Immature natural killer cell (primary cell): ENCODE measurements around the gene PLEKHA8. TPM values are rescaled to one million over a fixed set of nuclear protein-coding genes. Genes with fewer than 3 reads are reported as not detected.
A peak's percentile ranks its signal among the peaks of the same experiment; 100 is the strongest.
"Not testable (repeated sequence)": the region's sequence is repeated elsewhere in the genome, so short reads cannot be mapped to it uniquely, and the experiment has no call there.

Experiments used
- DNase-seq, 3 donors: peaks; one replicate each; pipeline ENCODE4 v3.0.0; 2022; ENCODE audit warnings: mixed read lengths in 1 of 3
- H3K27ac Mint-ChIP-seq, 6 donors: one replicate each; pipeline ENCODE4 v1.8.0; 2020; ENCODE audit warnings: mixed read lengths in 6 of 6, mild to moderate bottlenecking in 5 of 6, inconsistent platforms in 4 of 6, moderate library complexity in 3 of 6
- H3K27me3 Mint-ChIP-seq, 3 donors: one replicate each; pipeline ENCODE4 v1.8.0; 2020 to 2021; ENCODE audit warnings: low read depth in 3 of 3, mild to moderate bottlenecking in 3 of 3, mixed read lengths in 3 of 3, moderate library complexity in 3 of 3, inconsistent platforms in 1 of 3
- H3K36me3 Mint-ChIP-seq, 3 donors: one replicate each; pipeline ENCODE4 v1.8.0; 2020; ENCODE audit warnings: mixed read lengths in 3 of 3, inconsistent platforms in 2 of 3, mild to moderate bottlenecking in 2 of 3
- H3K4me1 Mint-ChIP-seq, 2 donors: one replicate each; pipeline ENCODE4 v1.8.0; 2020; ENCODE audit warnings: inconsistent platforms in 2 of 2, mild to moderate bottlenecking in 2 of 2, mixed read lengths in 2 of 2, moderate library complexity in 1 of 2
- H3K4me3 Mint-ChIP-seq, 5 donors: one replicate each; pipeline ENCODE4 v1.8.0; 2020; ENCODE audit warnings: mild to moderate bottlenecking in 5 of 5, mixed read lengths in 5 of 5, inconsistent platforms in 3 of 5, moderate library complexity in 3 of 5
- H3K9me3 Mint-ChIP-seq, 6 donors: one replicate each; pipeline ENCODE4 v1.8.0; 2020; ENCODE audit warnings: mild to moderate bottlenecking in 6 of 6, mixed read lengths in 6 of 6, inconsistent platforms in 4 of 6, moderate library complexity in 3 of 6
- polyA plus RNA-seq, 3 donors: library from polyadenylated mRNA; unstranded; fragments of 300-500 nt; fragmentation: Illumina TruSeq; gene quantifications; one replicate each; pipeline ENCODE4 v1.2.3, GENCODE V29; 2021

The PLEKHA8 gene
- polyA plus RNA-seq, 3 donors from 2014 or later, result 3.0 to 5.5 (median 5.0) TPM

DNA sequence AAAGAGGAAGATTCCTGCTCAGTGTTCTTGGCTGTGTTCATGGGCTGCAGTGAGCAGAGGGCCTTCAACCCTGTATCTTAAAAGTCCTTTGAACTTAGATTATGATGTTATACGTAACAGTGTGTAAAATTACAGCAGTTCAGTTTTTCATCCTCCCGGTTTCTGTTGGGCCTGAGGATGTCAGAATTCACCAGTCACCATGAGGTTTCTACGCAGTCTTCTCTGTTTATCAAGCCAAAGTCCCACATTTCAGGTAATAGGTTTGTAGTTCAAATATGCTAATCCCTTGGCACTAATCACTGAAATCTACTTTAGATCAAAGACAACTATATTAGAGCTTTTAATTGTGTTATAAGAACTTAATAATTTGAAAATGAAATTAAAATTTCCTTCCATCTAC, 24.9 kb downstream of the PLEKHA8 start:
- no peaks in the 10 kb centered on the region for H3K9me3 Mint-ChIP-seq
- no peak overlapping the region for H3K27ac Mint-ChIP-seq
- no peaks in the 10 kb centered on the region for H3K27me3 Mint-ChIP-seq
- peaks cover 22 to 42% (median 26%) of the 10 kb centered on the region in 3 donors for H3K36me3 Mint-ChIP-seq
- no peak for DNase-seq
- H3K4me3 Mint-ChIP-seq, result no peak overlapping the region
- no peaks in the 10 kb centered on the region for H3K4me1 Mint-ChIP-seq

DNA sequence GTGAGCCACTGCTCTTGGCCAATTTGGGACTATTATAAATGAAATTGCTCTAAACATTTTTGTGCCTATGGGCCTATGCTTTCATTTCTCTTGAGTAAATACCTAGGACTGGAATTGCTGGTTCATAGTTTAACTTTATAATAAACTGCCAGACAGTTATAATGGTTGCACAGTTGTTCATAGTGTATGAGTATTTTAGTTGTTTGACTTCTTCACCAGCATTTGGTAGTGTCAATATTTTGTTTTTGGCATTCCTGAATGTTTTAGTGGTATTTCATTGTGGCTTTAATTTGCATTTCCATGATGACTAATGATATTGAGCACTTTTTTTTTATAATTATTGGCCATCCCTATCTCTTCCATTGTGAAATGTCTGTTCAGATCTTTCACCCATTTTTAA, 29.5 kb downstream of the PLEKHA8 start:
- no peaks in the 10 kb centered on the region for H3K9me3 Mint-ChIP-seq
- H3K4me3 Mint-ChIP-seq, result no peak overlapping the region
- H3K27me3 Mint-ChIP-seq, result no peaks in the 10 kb centered on the region
- no peaks in the 10 kb centered on the region for H3K4me1 Mint-ChIP-seq
- DNase-seq, result no peak
- H3K36me3 Mint-ChIP-seq, result peaks cover 12 to 37% (median 24%) of the 10 kb centered on the region in 3 donors
- H3K27ac Mint-ChIP-seq, result no peak overlapping the region

DNA sequence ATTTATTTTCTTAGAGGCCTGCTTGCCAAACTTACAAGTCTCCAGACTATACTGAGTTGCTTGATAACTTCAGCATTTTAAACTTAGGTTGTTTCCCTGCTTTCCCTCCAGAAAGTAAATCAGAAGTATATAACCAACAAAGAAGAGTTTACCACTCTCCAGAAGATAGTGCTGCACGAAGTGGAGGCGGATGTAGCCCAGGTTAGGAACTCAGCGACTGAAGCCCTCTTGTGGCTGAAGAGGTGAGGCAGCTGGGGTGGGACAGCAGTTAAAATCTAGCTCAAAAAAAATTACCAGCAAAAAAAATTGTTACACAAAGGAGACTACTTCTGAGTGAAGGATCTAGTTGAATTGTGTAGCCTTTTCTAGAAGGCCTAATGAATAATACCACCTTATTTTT, 33.6 kb downstream of the PLEKHA8 start:
- peaks cover 16 to 36% (median 27%) of the 10 kb centered on the region in 3 donors for H3K36me3 Mint-ChIP-seq

DNA sequence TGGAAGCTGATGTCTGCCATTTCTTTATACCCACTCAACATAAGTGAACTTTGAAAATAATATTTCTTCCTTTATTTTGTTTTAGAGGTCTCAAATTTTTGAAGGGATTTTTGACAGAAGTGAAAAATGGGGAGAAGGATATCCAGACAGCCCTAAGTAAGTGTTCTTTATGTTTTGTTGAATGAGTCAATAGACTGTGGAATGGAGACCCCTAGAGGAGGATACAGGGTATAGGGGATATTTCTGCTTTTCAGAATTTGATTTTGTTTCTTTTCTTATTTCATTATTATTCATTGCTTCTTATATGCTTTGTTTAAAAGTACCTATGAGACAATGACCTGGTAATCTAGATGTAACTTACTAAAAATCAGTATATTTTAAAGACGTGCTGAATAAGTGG, 34.4 kb downstream of the PLEKHA8 start:
- Mint-ChIP-seq H3K4me3 (no peak overlapping the region), H3K9me3 (no peaks in the 10 kb centered on the region), H3K36me3 (peaks cover 14 to 32% (median 28%) of the 10 kb centered on the region in 3 donors), H3K4me1 (no peaks in the 10 kb centered on the region), H3K27ac (no peak overlapping the region), H3K27me3 (no peaks in the 10 kb centered on the region)
- DNase-seq, result peak; percentile 5 to 19 (median 18)

More for the DNA sequence above, 33.6 kb downstream of the PLEKHA8 start:
- not testable (repeated sequence) for H3K4me3 Mint-ChIP-seq, H3K9me3 Mint-ChIP-seq, H3K4me1 Mint-ChIP-seq, H3K27me3 Mint-ChIP-seq, H3K27ac Mint-ChIP-seq
- DNase-seq, result peak; percentile 5 to 22 (median 5)

DNA sequence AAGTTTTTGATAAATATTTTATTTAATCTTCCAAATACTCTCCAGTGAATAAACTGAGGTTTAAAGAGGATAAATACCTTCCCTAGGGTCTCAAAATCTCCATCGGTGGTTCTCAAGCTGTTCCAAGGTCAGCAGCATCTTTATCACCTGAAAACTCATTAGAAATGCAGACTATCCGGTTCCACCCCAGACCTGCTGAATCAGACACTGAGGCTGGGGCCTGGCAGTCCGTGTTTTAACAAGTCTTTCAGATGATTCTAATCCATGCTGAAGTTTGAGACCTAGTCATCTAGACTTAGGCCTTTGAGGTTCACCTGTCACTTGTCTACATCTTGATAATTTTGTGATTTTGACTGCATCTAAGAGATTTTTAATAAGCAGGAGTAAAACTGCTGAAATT, 37.5 kb downstream of the PLEKHA8 start:
- peaks cover 5 to 26% (median 21%) of the 10 kb centered on the region in 3 donors for H3K36me3 Mint-ChIP-seq
- no peaks in the 10 kb centered on the region for H3K27me3 Mint-ChIP-seq
- no peaks in the 10 kb centered on the region for H3K4me1 Mint-ChIP-seq
- DNase-seq, result no peak
- H3K9me3 Mint-ChIP-seq, result no peaks in the 10 kb centered on the region
- H3K4me3 Mint-ChIP-seq, result no peak overlapping the region
- H3K27ac Mint-ChIP-seq, result no peak overlapping the region

DNA sequence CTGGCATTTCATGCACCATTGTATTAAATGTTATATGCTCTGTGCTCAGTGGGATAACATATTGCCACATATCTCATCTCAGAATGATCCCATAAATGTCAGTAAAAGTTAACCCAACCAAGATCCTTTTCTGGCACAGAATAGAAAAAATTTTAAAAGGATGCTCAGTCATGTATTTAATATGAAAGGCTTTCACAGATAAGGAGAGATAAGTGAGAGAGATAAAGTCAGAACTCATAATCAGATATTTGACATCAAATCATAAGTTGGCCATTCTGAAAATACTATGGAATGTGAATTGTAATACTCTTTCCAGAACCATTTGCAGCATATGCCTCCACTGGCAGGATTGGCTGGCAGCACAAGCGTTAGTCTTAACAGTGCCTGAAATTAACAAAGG, 38.5 kb downstream of the PLEKHA8 start:
- Mint-ChIP-seq H3K27me3 (no peaks in the 10 kb centered on the region), H3K4me1 (no peaks in the 10 kb centered on the region), H3K27ac (no peak overlapping the region), H3K9me3 (no peaks in the 10 kb centered on the region), H3K4me3 (no peak overlapping the region), H3K36me3 (peaks cover 9 to 31% (median 25%) of the 10 kb centered on the region in 3 donors)
- no peak for DNase-seq

DNA sequence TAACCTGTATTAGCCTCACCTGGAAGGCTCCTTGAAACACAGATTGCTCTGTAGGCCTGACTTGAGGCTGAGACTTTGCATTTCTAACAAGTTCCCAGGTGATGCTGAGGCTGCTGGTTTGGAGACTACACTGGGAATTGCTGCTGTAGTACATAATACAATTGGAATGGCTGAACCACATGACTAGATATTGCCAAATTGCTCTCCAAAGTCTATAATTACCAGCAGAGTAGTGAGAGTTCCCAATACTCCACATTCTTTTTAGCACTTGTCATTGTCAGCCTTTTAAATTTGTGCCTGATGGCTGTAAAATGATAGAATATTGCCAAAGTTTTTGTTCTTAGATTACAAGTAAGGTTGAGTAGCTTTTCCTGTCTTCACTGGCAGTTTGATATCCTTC, 39.9 kb downstream of the PLEKHA8 start:
- no peak for DNase-seq
- Mint-ChIP-seq H3K9me3 (no peaks in the 10 kb centered on the region), H3K27me3 (no peaks in the 10 kb centered on the region), H3K4me1 (no peaks in the 10 kb centered on the region), H3K4me3 (no peak overlapping the region), H3K27ac (no peak overlapping the region), H3K36me3 (peaks cover 9 to 28% (median 24%) of the 10 kb centered on the region in 3 donors)

DNA sequence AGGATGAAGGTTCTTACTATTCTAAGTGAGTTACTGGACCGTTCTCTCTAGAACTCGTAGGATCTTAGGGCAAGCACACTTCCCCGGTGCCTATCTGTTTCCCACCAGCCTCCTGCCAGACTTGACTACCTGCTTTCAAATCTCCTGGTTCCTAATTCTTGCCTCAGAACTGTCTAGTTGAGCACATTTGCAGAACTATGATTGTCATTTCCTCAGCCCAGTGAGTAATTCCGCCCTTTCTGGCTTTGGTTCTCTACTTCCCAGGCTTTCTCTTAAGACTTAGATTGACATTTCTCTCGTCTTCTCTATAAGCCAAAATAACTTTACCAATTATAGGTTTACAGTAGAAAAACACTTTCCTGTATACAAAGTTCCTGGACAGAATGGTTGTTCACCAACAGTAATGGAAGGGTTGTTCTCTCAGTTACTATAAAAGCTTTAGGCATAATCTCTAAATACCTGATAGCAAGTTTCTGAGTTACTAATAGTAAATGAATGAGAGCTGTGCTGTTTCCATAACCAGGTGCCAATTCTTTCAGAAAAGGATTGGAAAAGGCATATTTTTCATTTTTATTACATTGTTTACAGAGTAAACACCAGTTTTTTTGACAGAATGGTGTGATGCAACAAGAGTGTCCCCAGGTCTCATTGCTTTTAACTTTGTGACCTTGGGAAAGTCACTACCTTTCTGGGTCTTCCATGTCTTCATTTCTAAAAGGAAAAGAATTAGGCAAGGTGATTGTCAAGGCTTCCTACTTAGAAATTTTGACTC, 41.1 kb downstream of the PLEKHA8 start:
- no peak overlapping the region for H3K27ac Mint-ChIP-seq
- H3K4me1 Mint-ChIP-seq, result no peaks in the 10 kb centered on the region
- H3K36me3 Mint-ChIP-seq, result peaks cover 9 to 23% (median 15%) of the 10 kb centered on the region in 3 donors
- no peak overlapping the region for H3K4me3 Mint-ChIP-seq
- DNase-seq, result no peak
- H3K27me3 Mint-ChIP-seq, result no peaks in the 10 kb centered on the region
- H3K9me3 Mint-ChIP-seq, result no peaks in the 10 kb centered on the region

DNA sequence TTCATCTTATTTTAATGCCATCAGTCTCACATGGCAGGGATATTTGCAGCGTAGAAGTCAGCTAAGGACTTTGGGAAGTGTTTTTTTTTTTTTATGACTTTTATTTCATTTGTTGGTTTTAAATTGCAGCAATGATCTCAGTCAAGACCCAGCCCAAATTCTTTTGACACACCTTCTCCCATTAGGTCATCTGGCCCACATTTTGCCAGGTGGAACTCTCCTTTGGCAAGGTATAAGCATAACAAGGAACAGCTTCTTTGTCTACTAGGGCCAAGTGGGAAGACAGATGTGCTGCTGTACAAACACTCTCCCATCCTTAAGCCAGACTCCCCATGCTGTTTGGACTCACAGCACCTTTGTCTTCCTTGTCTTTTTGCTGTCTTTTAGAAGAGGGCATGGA, 41.8 kb downstream of the PLEKHA8 start:
- Mint-ChIP-seq H3K4me1 (no peaks in the 10 kb centered on the region), H3K36me3 (peaks cover 9 to 19% (median 15%) of the 10 kb centered on the region in 3 donors), H3K4me3 (no peak overlapping the region), H3K27ac (no peak overlapping the region), H3K9me3 (no peaks in the 10 kb centered on the region), H3K27me3 (no peaks in the 10 kb centered on the region)
- no peak for DNase-seq

DNA sequence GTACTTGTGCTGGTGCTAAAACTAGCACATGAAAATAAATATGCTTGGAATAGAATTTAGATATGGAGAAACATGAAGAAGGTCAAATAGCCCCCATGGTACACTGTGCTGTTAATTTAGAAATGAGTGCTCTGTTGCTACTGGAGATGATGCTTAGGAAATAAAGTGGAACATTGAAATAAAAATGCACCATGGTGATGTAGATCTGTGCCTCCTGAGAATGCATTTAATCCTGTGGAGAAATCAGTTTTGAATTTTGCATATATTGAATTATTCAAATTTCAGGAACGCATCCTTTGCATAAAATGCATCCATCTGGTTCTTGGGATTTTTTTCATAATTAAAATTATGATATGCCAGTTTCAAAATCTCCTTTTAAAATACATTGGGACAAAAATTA, 44.5 kb downstream of the PLEKHA8 start:
- Mint-ChIP-seq H3K4me1 (no peaks in the 10 kb centered on the region), H3K27ac (no peak overlapping the region), H3K36me3 (peaks cover 5 to 12% (median 11%) of the 10 kb centered on the region in 3 donors), H3K27me3 (no peaks in the 10 kb centered on the region), H3K9me3 (no peaks in the 10 kb centered on the region), H3K4me3 (no peak overlapping the region)
- DNase-seq, result no peak

DNA sequence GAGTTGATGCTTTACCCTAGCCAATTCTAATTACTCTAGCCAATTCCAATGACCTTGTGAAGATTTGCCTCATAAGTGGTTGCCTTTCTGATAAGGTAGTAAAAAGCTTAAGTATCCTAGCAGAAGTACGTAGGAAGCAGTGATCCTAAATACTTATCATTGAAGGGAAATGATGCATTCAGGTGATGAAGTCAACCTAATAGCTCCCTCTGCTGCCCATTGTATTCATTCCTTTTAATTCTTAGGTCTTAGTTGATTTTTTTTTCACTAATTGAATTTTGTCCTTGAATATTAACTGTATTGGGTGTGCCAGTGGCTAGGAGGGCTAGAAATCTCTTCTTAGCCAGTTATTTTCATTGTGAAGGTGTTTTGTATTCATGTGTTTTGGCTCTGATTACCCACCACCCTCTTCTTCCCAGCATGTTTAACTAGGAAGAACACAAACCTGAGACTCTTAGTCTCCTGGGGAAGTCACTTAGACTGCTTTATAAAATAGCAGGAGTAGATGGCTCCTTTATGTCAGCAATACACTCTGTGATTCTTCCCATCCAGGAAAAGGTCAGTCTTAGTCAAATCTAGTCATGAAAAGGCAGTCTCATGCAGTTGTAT, 46.3 kb downstream of the PLEKHA8 start:
- Mint-ChIP-seq H3K4me3 (no peak overlapping the region), H3K36me3 (peaks cover 16 to 25% (median 18%) of the 10 kb centered on the region in 3 donors), H3K4me1 (no peaks in the 10 kb centered on the region), H3K27ac (no peak overlapping the region), H3K9me3 (no peaks in the 10 kb centered on the region), H3K27me3 (no peaks in the 10 kb centered on the region)
- DNase-seq, result peak in 1 of 3 donors; percentile 1

DNA sequence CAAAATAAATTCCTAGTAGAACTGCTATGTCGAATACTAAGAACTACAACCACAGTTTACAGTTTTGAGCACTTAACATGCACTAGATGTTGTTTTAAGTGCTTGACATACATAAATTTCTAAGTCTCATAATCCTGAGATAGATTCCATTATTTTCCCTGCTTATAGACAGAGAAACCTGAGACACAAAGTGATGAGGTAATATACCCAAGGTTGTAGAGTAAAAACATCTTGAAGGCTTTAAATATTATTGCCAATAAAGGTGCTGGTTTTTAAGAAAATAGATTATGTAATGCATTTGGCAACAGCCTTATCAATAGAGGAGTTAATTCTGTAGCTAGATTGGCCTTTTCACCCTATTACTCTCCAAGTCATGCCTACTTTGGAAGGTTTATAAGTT, 48.2 kb downstream of the PLEKHA8 start:
- Mint-ChIP-seq H3K9me3 (no peaks in the 10 kb centered on the region), H3K4me3 (no peak overlapping the region), H3K36me3 (peaks cover 17 to 28% (median 20%) of the 10 kb centered on the region in 3 donors), H3K27me3 (no peaks in the 10 kb centered on the region), H3K27ac (no peak overlapping the region), H3K4me1 (no peaks in the 10 kb centered on the region)
- DNase-seq, result no peak

DNA sequence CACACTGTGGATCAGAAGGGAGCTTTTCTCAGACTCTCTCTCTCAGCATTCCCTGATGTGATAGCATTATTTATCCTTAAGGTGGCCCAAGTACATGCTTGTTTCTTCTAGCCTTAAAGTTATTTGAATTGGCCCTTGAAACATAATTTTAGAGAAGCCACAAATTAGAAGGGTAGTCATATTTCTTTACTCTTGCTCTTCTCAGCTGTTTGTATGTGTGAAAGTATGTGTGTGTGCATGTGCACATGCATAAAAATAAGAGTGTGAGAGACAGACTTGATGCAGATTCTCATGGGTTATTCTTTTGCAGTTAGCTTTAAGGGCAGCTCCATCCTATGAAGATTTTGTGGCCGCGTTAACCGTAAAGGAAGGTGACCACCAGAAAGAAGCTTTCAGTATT, 50.1 kb downstream of the PLEKHA8 start:
- Mint-ChIP-seq H3K36me3 (peaks cover 16 to 24% (median 24%) of the 10 kb centered on the region in 3 donors), H3K27me3 (peaks cover 0 to 2% (median 0%) of the 10 kb centered on the region in 3 donors), H3K9me3 (no peaks in the 10 kb centered on the region), H3K4me3 (no peak overlapping the region), H3K4me1 (no peaks in the 10 kb centered on the region), H3K27ac (no peak overlapping the region)
- DNase-seq, result no peak

DNA sequence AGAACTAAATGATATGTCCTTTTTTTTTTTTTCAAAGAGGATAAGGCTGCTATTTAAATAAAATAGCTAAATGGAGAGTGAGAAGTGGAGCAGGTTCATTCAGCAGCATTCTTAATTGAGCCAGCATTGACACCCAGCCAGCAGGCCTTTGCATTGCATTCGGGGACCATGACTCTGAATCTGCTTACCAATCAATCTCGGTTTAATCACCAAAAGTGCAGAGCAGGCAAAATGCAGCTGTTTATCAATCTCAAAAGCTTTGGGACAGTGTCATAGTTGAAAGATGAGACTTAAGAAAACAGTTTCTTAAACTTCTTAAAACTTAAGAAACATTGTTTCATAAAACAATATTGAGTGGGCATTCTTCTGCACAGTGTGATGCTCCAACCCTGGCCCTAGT, 51.7 kb downstream of the PLEKHA8 start:
- DNase-seq, result no peak
- peaks cover 16 to 24% (median 24%) of the 10 kb centered on the region in 3 donors for H3K36me3 Mint-ChIP-seq
- H3K4me1 Mint-ChIP-seq, result no peaks in the 10 kb centered on the region
- H3K27ac Mint-ChIP-seq, result no peak overlapping the region
- H3K9me3 Mint-ChIP-seq, result no peaks in the 10 kb centered on the region
- H3K4me3 Mint-ChIP-seq, result no peak overlapping the region
- H3K27me3 Mint-ChIP-seq, result peaks cover 0 to 2% (median 0%) of the 10 kb centered on the region in 3 donors
